Uterus (tissue), 4 donors: ENCODE measurements around the gene ADRM1. TPM values are rescaled to one million over a fixed set of nuclear protein-coding genes. Genes with fewer than 3 reads are reported as not detected.

Source experiments
- DNase-seq, 2 donors: peaks; one replicate each; pipeline ENCODE4 v3.0.0-alpha.2; 2019 to 2020
- H3K27ac ChIP-seq, 2 donors: fragments of 200-600 bp; sonication (generic); 1 replicate in 1 of 2; 2 replicates in 1 of 2; pipeline ENCODE4 v1.5.1; 2016 to 2018
- H3K27me3 ChIP-seq, 2 donors: fragments of 200-600 bp; sonication (generic); one replicate each; pipeline ENCODE4 v1.5.1; 2018 to 2019; ENCODE audit warnings: control low read depth in 1 of 2
- H3K36me3 ChIP-seq, 2 donors: fragments of 200-600 bp; sonication (generic); one replicate each; pipeline ENCODE4 v1.5.1; 2019; ENCODE audit warnings: control low read depth in 1 of 2
- H3K4me1 ChIP-seq, 2 donors: fragments of 200-600 bp; sonication (generic); one replicate each; pipeline ENCODE4 v1.5.1; 2018 to 2019; ENCODE audit warnings: control low read depth in 1 of 2
- H3K4me3 ChIP-seq, 2 donors: fragments of 200-600 bp; sonication (generic); 1 replicate in 1 of 2; 2 replicates in 1 of 2; pipeline ENCODE4 v1.5.1; 2018 to 2019; ENCODE audit warnings: mild to moderate bottlenecking in 1 of 2
- H3K9me3 ChIP-seq, 2 donors: fragments of 200-600 bp; sonication (generic); one replicate each; pipeline ENCODE4 v1.5.1; 2019; ENCODE audit warnings: control low read depth in 1 of 2
- CTCF ChIP-seq, 4 experiments: fragments of 200-600 bp in 2 of 4; fragments of 450-650 bp in 2 of 4; sonication (generic) in 2 of 4; IDR thresholded peaks; one replicate each; pipeline ENCODE4 v1.5.1; 2016 to 2019; ENCODE audit warnings: antibody characterized with exemption in 4 of 4, mild to moderate bottlenecking in 2 of 4, moderate library complexity in 1 of 4
- POLR2A ChIP-seq, 2 donors: fragments of 450-650 bp; IDR thresholded peaks; one replicate each; pipeline ENCODE4 v1.6.1; 2016; ENCODE audit warnings: antibody characterized with exemption in 2 of 2, mild to moderate bottlenecking in 1 of 2, moderate library complexity in 1 of 2
- intact Hi-C: fragments of 100-400 bp; cut with DNase I; formaldehyde crosslinking; loops from one replicate; pipeline ENCODE4 v1.15.1; 2023; ENCODE audit warnings: low total_unique reads
- total RNA-seq, 4 donors: library from RNA; depleted of rRNA in 3 of 4; stranded (reverse); fragments of >200 nt in 3 of 4; gene quantifications; one replicate each; pipeline versions ENCODE4 v1.1.0 to v1.2.4, GENCODE V29; 2014 to 2023
- donor health status: DM: yes; HTN: yes; CAD: no.

Gene ADRM1
- total RNA-seq, 4 donors from 2014 or later = 42.9 to 82.7 (median 60.9) TPM

GRCh38 chr20:62353289-62354030 is 50.7 kb downstream of the ADRM1 start:
- TF ChIP-seq CTCF (IDR thresholded peaks at IDR 0.05) (no peak), POLR2A (IDR thresholded peaks at IDR 0.05) (no peak)
- Histone ChIP-seq H3K27ac (peak overlapping the region; percentile 44 to 68), H3K4me3 (no peak overlapping the region), H3K4me1 (peaks cover 7 to 30% of the 10 kb centered on the region in 2 donors), H3K36me3 (no peaks in the 10 kb centered on the region), H3K9me3 (no peaks in the 10 kb centered on the region), H3K27me3 (no peaks in the 10 kb centered on the region)
- DNase-seq = no peak
- intact Hi-C loops = no loop called here

GRCh38 chr20:62354031-62354808 is 51.4 kb downstream of the ADRM1 start:
- no peak for DNase-seq
- Histone ChIP-seq H3K27ac (peak overlapping the region; percentile 91 to 92), H3K27me3 (no peaks in the 10 kb centered on the region), H3K36me3 (no peaks in the 10 kb centered on the region), H3K9me3 (no peaks in the 10 kb centered on the region), H3K4me1 (peaks cover 7 to 30% of the 10 kb centered on the region in 2 donors), H3K4me3 (no peak overlapping the region)
- intact Hi-C loops = no loop called here
- TF ChIP-seq POLR2A (IDR thresholded peaks at IDR 0.05) (no peak), CTCF (IDR thresholded peaks at IDR 0.05) (no peak)

DNA sequence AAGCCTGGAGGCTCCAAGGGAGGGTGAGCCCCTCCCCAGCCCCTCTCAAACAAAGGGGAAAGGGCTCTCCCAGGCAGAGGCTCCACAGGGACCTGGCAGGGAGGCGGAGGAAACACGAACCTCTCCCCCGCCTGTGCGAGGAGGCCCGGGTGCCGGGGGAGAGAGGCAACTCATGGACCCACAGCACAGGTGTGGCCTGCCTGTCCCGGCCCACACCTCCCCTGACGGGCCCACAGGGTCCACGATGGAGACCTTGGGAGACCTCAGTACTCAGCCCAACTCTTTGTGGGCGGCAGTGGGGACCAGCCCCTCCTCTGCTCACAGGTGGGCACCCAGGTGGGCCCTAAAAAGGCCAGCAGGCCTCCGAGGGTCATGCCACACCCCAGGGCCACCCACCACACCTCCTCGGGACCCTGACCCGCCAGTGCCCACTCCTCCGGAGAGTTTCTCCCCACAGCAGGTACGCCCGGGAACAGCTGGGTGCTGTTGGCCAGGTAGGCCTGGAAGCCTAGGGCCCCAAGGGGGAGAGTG is 52.1 kb downstream of the ADRM1 start:
- no peak for DNase-seq
- intact Hi-C loops = no loop called here

DNA sequence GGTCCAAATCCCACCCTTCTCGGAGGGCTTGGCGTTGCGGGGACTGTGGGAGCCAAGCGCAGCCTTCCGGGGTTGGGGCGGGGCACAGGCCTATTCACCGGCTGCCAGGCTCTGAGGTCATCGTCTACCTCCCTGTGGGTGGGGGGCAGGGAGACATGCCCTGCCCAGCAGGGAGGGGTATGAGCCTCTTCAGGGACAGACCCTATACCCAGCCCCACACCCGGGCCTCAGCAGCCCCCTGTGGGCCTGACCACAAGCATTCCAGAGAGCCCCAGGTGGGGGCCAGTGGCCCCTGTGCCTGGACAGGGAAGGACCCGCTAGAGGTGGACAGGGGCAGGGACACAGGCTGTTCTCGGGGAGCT is 52.7 kb downstream of the ADRM1 start:
- Histone ChIP-seq H3K36me3 (no peaks in the 10 kb centered on the region), H3K4me1 (peaks cover 7 to 30% of the 10 kb centered on the region in 2 donors), H3K27me3 (no peaks in the 10 kb centered on the region), H3K9me3 (no peaks in the 10 kb centered on the region), H3K27ac (peak overlapping the region; percentile 91 to 92), H3K4me3 (peak overlapping the region in 1 of 2 donors; percentile 5)
- intact Hi-C loops = no loop called here
- TF ChIP-seq POLR2A (IDR thresholded peaks at IDR 0.05) = no peak
- TF ChIP-seq CTCF (IDR thresholded peaks at IDR 0.05) = no peak
- peak; percentile 71 to 78 for DNase-seq

More for the DNA sequence above, 52.1 kb downstream of the ADRM1 start:
- TF ChIP-seq POLR2A (IDR thresholded peaks at IDR 0.05) = no peak
- no peak for TF ChIP-seq CTCF (IDR thresholded peaks at IDR 0.05)
- no peak overlapping the region for H3K4me3 ChIP-seq
- peak overlapping the region; percentile 91 to 92 for H3K27ac ChIP-seq
- H3K36me3 ChIP-seq = no peaks in the 10 kb centered on the region
- H3K9me3 ChIP-seq = no peaks in the 10 kb centered on the region
- peaks cover 7 to 30% of the 10 kb centered on the region in 2 donors for H3K4me1 ChIP-seq
- no peaks in the 10 kb centered on the region for H3K27me3 ChIP-seq
